ENCODE data around the gene ADCY6. TPM values are rescaled to one million over a fixed set of nuclear protein-coding genes. Genes with fewer than 3 reads are reported as not detected.

The ADCY6 gene
- total and polyA plus RNA-seq, 4 donors, result 4.3 to 30.5 (median 10.5) TPM

DNA sequence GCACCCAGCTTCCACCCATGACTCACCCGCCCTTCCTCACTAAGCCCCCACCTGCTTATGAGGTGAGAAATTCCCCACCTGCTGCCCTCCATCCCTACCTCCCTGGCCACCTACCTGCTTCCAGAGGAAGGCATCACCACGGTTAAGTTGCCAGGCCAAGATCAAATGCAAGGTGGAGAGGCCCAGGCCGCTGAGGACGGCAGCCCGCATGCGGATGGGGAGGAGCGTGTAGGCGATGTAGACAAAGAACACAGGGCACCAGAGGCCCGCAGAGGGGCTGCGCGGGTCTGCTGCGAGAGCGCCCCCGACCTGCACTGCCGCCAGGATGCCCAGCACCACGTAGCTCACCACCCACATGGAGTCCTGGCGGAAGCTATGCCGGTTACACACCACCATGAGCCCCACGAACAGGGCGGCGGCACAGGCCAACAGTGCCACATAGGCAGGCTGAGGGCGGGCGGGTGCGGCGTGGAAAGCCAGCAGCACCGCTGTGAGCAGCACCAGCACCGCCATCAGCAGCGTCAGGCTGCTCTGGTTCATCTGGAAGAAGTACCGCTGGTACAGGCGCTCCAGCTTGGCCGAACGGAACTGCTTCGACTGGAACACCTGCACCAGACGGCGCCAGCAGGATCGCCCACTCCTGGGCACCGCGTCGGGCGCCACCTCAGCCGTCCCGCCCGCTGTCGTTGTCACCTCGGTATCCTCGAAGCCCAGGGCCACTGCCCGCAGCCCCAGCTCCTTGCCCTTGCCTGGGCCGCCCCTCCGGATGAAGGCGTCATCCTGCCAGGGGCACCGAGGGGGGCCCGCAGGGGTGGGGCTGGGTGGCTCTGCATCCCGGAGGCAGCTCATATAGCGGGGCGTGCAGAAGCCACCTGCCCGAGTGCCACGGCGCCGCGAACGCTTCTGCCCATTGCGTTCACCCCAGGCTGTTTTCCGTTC, 6.2 kb downstream of the ADCY6 start:
- TF ChIP-seq RAD21 (IDR thresholded peaks at IDR 0.05), result no peak
- TF ChIP-seq, protein P1, sequence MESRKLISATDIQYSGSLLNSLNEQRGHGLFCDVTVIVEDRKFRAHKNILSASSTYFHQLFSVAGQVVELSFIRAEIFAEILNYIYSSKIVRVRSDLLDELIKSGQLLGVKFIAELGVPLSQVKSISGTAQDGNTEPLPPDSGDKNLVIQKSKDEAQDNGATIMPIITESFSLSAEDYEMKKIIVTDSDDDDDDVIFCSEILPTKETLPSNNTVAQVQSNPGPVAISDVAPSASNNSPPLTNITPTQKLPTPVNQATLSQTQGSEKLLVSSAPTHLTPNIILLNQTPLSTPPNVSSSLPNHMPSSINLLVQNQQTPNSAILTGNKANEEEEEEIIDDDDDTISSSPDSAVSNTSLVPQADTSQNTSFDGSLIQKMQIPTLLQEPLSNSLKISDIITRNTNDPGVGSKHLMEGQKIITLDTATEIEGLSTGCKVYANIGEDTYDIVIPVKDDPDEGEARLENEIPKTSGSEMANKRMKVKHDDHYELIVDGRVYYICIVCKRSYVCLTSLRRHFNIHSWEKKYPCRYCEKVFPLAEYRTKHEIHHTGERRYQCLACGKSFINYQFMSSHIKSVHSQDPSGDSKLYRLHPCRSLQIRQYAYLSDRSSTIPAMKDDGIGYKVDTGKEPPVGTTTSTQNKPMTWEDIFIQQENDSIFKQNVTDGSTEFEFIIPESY (IDR thresholded peaks at IDR 0.05), result no peak
- no peak for TF ChIP-seq RXRA (IDR thresholded peaks at IDR 0.05)
- TF ChIP-seq, protein P2, sequence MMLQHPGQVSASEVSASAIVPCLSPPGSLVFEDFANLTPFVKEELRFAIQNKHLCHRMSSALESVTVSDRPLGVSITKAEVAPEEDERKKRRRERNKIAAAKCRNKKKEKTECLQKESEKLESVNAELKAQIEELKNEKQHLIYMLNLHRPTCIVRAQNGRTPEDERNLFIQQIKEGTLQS (IDR thresholded peaks at IDR 0.05), result no peak
- TF ChIP-seq GABPA (IDR thresholded peaks at IDR 0.05 in 1 of 2, conservative IDR thresholded peaks at IDR 0.05 in 1 of 2), result no peak
- no peak for TF ChIP-seq YY1 (IDR thresholded peaks at IDR 0.05)
- no peak for TF ChIP-seq JUND (IDR thresholded peaks at IDR 0.05)
- TF ChIP-seq SP1 (IDR thresholded peaks at IDR 0.05), result no peak
- no peak for TF ChIP-seq HNF4G (IDR thresholded peaks at IDR 0.05)
- TF ChIP-seq, protein P3, sequence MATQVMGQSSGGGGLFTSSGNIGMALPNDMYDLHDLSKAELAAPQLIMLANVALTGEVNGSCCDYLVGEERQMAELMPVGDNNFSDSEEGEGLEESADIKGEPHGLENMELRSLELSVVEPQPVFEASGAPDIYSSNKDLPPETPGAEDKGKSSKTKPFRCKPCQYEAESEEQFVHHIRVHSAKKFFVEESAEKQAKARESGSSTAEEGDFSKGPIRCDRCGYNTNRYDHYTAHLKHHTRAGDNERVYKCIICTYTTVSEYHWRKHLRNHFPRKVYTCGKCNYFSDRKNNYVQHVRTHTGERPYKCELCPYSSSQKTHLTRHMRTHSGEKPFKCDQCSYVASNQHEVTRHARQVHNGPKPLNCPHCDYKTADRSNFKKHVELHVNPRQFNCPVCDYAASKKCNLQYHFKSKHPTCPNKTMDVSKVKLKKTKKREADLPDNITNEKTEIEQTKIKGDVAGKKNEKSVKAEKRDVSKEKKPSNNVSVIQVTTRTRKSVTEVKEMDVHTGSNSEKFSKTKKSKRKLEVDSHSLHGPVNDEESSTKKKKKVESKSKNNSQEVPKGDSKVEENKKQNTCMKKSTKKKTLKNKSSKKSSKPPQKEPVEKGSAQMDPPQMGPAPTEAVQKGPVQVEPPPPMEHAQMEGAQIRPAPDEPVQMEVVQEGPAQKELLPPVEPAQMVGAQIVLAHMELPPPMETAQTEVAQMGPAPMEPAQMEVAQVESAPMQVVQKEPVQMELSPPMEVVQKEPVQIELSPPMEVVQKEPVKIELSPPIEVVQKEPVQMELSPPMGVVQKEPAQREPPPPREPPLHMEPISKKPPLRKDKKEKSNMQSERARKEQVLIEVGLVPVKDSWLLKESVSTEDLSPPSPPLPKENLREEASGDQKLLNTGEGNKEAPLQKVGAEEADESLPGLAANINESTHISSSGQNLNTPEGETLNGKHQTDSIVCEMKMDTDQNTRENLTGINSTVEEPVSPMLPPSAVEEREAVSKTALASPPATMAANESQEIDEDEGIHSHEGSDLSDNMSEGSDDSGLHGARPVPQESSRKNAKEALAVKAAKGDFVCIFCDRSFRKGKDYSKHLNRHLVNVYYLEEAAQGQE (IDR thresholded peaks at IDR 0.05), result no peak
- TF ChIP-seq, protein P4, sequence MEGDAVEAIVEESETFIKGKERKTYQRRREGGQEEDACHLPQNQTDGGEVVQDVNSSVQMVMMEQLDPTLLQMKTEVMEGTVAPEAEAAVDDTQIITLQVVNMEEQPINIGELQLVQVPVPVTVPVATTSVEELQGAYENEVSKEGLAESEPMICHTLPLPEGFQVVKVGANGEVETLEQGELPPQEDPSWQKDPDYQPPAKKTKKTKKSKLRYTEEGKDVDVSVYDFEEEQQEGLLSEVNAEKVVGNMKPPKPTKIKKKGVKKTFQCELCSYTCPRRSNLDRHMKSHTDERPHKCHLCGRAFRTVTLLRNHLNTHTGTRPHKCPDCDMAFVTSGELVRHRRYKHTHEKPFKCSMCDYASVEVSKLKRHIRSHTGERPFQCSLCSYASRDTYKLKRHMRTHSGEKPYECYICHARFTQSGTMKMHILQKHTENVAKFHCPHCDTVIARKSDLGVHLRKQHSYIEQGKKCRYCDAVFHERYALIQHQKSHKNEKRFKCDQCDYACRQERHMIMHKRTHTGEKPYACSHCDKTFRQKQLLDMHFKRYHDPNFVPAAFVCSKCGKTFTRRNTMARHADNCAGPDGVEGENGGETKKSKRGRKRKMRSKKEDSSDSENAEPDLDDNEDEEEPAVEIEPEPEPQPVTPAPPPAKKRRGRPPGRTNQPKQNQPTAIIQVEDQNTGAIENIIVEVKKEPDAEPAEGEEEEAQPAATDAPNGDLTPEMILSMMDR (IDR thresholded peaks at IDR 0.05; ENCODE audit: low read depth, low read length, missing input control), result no peak
- Histone ChIP-seq H3K27ac (ENCODE audit: low read depth in 1 of 2, low read length in 2 of 2) (no peak overlapping the region), H3K4me3 (ENCODE audit: low read depth in 1 of 3, low read length in 3 of 3) (no peak overlapping the region), H3K4me1 (ENCODE audit: control insufficient read depth in 4 of 4, insufficient read depth in 4 of 4, low read length in 3 of 4) (peaks cover 1 to 8% (median 6%) of the 10 kb centered on the region in 4 donors), H3K9ac (ENCODE audit: low read depth in 1 of 2, low read length in 2 of 2) (no peak overlapping the region), H3K9me3 (ENCODE audit: control insufficient read depth in 4 of 4, low read length in 3 of 4) (no peaks in the 10 kb centered on the region), H3K27me3 (ENCODE audit: control insufficient read depth in 4 of 4, insufficient read depth in 4 of 4, low read length in 3 of 4) (no peaks in the 10 kb centered on the region), H3K36me3 (ENCODE audit: control insufficient read depth in 4 of 4, insufficient read depth in 3 of 4, low read depth in 1 of 4, low read length in 3 of 4) (peaks cover 0 to 4% (median 1%) of the 10 kb centered on the region in 4 donors)
- WGBS, result 95% methylated on average over 63 of the region's 63 CpGs
- no peak for DNase-seq (ENCODE audit: low spot score)

DNA sequence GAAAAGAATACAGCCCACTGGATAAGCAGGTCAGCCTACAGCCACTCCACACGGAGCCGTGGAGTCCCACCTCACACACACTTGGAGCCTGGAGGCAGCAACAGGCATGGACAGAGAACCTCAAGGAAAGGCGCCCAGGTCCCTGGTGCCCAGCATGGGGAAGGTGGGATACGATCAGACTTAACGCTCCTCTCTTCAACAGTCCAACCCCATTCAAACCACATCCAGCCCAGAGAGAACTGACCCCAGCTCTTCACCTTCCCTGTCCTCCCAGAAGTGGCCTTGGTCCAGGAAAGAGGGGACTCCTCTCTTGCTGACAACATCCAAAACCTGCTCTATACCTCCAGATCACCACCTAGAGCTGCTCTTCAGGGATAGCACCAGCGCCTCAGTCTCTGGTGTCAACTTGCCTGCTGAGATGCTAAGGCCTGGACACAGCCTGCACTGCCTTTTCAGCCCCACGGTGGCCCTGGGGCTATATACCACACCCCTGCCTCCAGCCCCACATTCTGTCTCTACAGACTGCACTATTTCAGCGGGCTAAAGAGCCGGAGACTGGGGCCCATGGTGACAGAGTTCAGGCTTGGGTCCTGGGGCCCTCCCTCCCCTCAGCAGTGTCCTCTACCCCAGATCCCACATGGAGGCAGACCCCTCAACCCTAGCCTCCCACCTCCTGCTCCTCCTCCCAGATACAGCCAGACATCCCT, 7.0 kb downstream of the ADCY6 start:
- H3K9ac ChIP-seq (ENCODE audit: low read depth in 1 of 2, low read length in 2 of 2), result no peak overlapping the region
- peaks cover 0 to 7% (median 2%) of the 10 kb centered on the region in 4 donors for H3K36me3 ChIP-seq (ENCODE audit: control insufficient read depth in 4 of 4, insufficient read depth in 3 of 4, low read depth in 1 of 4, low read length in 3 of 4)
- H3K27me3 ChIP-seq (ENCODE audit: control insufficient read depth in 4 of 4, insufficient read depth in 4 of 4, low read length in 3 of 4), result no peaks in the 10 kb centered on the region
- 90% methylated on average over 9 of the region's 9 CpGs for WGBS
- no peak overlapping the region for H3K27ac ChIP-seq (ENCODE audit: low read depth in 1 of 2, low read length in 2 of 2)
- H3K4me3 ChIP-seq (ENCODE audit: low read depth in 1 of 3, low read length in 3 of 3), result no peak overlapping the region
- H3K4me1 ChIP-seq (ENCODE audit: control insufficient read depth in 4 of 4, insufficient read depth in 4 of 4, low read length in 3 of 4), result no peaks in the 10 kb centered on the region
- no peak for DNase-seq (ENCODE audit: low spot score)
- no peak for TF ChIP-seq RAD21 (IDR thresholded peaks at IDR 0.05)
- TF ChIP-seq, protein P1 (IDR thresholded peaks at IDR 0.05), result no peak
- no peak for TF ChIP-seq TAF1 (conservative IDR thresholded peaks at IDR 0.05)
- TF ChIP-seq, protein P2 (IDR thresholded peaks at IDR 0.05), result no peak
- no peak for TF ChIP-seq EGR1 (IDR thresholded peaks at IDR 0.05; ENCODE audit: low read depth in 2 of 2)
- TF ChIP-seq HNF4G (IDR thresholded peaks at IDR 0.05), result no peak
- TF ChIP-seq, protein P4 (IDR thresholded peaks at IDR 0.05; ENCODE audit: low read depth, low read length, missing input control), result no peak
- no peaks in the 10 kb centered on the region for H3K9me3 ChIP-seq (ENCODE audit: control insufficient read depth in 4 of 4, low read length in 3 of 4)

Measured in liver (tissue), 9 donors.